ENCODE measurements around the gene C1orf226. TPM values are rescaled to one million over a fixed set of nuclear protein-coding genes. Genes with fewer than 3 reads are reported as not detected.

Gene C1orf226
- total RNA-seq, 1 donor from 2014 or later = not detected

DNA sequence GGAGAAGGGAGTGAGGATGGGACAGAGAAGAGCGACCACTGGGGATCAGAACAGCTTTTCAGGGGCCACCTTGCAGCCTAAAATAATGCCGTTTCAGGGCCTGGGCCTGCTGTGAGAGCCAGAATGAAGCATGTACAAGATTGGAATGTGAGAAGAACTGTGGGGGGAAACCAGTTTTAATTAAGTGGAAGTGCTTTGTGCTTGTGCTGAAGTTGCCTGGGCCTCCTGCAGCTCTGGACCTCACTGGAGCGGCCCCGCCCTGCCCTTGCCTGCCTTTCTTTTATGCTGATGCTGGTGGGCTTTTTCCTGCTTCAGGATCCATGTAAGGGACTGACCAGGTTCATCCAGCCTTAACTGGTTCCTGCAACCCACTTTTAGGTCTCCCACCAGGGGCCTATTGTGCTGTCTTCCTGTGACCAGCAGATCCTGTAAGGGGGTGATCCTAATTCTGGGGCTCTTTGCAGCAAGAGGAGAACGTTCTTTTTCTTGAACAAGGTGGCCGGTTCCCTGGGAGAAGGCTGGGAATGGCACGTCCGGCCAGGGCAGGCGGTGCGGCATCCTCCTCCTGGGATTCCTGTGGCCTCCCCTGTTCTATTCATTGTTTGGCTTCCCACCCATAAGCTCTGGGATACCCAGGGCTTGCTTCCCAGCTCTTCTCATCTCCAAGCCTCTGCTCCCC is 3.2 kb downstream of the C1orf226 start:
- Mint-ChIP-seq H3K9me3 (no peaks in the 10 kb centered on the region), H3K27me3 (peaks cover 4% of the 10 kb centered on the region), H3K27ac (no peak overlapping the region), H3K4me3 (no peak overlapping the region), H3K4me1 (peaks cover 2% of the 10 kb centered on the region), H3K36me3 (ENCODE audit: low read depth) (no peaks in the 10 kb centered on the region)
- DNase-seq = no peak
- intact Hi-C loops (cut with micrococcal nuclease) = no loop called here

- Mint-ChIP-seq H3K9me3 (no peaks in the 10 kb centered on the region), H3K4me1 (peaks cover 2% of the 10 kb centered on the region)
- DNase-seq = no peak
Measured at GRCh38 chr1:162385280-162385623, 3.7 kb downstream of the C1orf226 start.

DNA sequence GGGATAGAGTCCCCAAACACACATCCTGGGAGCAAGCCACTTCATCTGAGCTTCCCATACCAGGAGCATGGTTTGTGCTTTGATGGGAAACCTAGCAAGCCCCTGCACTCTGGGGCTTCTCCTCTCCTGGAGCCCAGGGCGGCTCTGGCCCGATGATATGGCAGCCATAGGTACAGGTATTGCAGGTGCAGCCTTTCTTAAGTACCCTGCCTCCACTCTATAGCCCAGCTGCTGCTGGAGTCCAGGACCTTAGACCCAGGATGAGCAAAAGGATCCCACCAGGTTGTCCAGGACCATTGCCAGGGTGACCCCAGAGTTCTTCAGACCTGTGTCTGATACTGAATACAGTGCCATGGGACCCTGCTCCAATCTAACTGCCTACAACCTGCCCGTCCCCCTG is 4.2 kb downstream of the C1orf226 start:
- Mint-ChIP-seq H3K27ac (no peak overlapping the region), H3K36me3 (ENCODE audit: low read depth) (no peaks in the 10 kb centered on the region), H3K27me3 (peaks cover 4% of the 10 kb centered on the region), H3K4me3 (no peak overlapping the region), H3K4me1 (peaks cover 2% of the 10 kb centered on the region), H3K9me3 (no peaks in the 10 kb centered on the region)
- intact Hi-C loops (cut with micrococcal nuclease) = no loop called here
- DNase-seq = no peak

More at GRCh38 chr1:162385280-162385623, 3.7 kb downstream of the C1orf226 start:
- Mint-ChIP-seq H3K4me3 (no peak overlapping the region), H3K27me3 (peaks cover 4% of the 10 kb centered on the region), H3K27ac (no peak overlapping the region), H3K36me3 (ENCODE audit: low read depth) (no peaks in the 10 kb centered on the region)
- intact Hi-C loops (cut with micrococcal nuclease) = no loop called here

- no peaks in the 10 kb centered on the region for H3K9me3 Mint-ChIP-seq
- H3K27ac Mint-ChIP-seq = no peak overlapping the region
- no peak overlapping the region for H3K4me3 Mint-ChIP-seq
- intact Hi-C loops (cut with micrococcal nuclease) = no loop called here
- peaks cover 2% of the 10 kb centered on the region for H3K4me1 Mint-ChIP-seq
- DNase-seq = no peak
- peaks cover 4% of the 10 kb centered on the region for H3K27me3 Mint-ChIP-seq
- no peaks in the 10 kb centered on the region for H3K36me3 Mint-ChIP-seq (ENCODE audit: low read depth)
Measured at GRCh38 chr1:162386292-162387225, 5.0 kb downstream of the C1orf226 start.

DNA sequence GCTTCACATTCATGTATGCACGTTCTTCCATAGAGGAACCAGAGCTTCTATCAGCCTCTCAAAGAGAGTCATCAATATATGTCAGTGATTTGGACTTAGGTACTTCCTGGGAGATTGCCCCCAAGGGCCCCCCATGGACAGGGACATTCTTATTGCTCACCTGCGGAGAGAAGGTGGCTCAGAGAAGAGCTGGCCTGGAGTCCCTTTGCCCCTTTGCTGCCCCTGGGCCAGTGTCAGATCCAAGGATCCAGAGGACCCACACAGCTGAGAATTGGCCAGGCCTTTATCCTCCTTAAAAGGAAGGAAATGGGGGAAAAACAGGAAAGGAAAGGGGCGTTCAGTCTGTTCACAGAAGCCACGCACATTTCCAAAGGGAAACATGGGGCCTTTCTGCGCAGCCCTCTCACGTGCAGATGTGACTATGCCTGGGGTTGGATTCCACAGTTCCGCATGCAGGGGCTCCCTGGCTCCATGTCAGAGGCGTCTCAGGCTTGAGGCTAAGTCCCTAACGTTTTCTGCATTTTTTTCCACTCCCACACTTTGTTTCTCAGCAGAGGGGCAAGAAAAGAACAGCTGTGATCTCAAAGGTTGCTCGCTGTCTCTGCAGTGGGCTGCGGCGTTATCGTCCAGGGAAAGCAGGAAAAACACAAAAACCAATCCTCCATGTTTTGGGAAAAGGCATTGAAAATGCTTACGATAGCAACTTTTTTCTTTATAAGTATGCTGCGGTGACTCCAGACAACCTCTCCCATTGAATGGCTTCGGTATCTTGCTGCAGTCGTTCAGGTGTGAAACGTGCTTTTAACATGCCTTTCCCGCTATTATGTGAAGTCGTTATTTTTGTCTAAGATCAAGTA is 5.9 kb downstream of the C1orf226 start:
- DNase-seq = no peak
- peaks cover 2% of the 10 kb centered on the region for H3K4me1 Mint-ChIP-seq
- intact Hi-C loops (cut with micrococcal nuclease) = no loop called here
- H3K27ac Mint-ChIP-seq = no peak overlapping the region
- no peaks in the 10 kb centered on the region for H3K9me3 Mint-ChIP-seq
- peaks cover 5% of the 10 kb centered on the region for H3K27me3 Mint-ChIP-seq
- no peak overlapping the region for H3K4me3 Mint-ChIP-seq
- H3K36me3 Mint-ChIP-seq (ENCODE audit: low read depth) = no peaks in the 10 kb centered on the region

DNA sequence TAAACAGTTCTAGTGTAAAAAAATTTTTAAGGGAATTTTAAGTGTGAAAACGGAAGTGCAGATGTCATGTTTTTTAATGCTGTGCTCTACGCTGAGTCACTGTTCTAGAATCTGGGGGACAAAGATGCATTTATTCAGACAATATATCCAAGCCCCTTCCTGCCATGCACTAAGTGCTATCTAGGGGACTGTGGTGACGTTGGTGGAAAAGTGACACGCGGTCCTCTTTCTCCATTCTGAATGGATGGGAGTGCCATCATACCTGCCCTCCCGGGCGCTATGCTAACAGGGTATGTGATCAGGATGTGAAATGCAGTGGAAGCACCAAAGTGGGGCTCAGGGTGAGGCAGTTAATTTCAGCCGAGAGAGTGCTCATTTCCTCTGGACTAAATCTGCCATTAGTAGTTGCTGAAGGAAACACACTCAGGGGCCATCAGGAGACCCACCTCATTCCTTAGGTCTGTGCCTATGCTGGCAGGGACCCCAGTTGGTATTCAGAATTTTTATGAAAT is 6.6 kb downstream of the C1orf226 start:
- Mint-ChIP-seq H3K9me3 (no peaks in the 10 kb centered on the region), H3K27ac (no peak overlapping the region), H3K27me3 (peaks cover 6% of the 10 kb centered on the region), H3K4me3 (no peak overlapping the region), H3K36me3 (ENCODE audit: low read depth) (no peaks in the 10 kb centered on the region), H3K4me1 (peaks cover 2% of the 10 kb centered on the region)
- DNase-seq = no peak
- intact Hi-C loops (cut with micrococcal nuclease) = no loop called here

DNA sequence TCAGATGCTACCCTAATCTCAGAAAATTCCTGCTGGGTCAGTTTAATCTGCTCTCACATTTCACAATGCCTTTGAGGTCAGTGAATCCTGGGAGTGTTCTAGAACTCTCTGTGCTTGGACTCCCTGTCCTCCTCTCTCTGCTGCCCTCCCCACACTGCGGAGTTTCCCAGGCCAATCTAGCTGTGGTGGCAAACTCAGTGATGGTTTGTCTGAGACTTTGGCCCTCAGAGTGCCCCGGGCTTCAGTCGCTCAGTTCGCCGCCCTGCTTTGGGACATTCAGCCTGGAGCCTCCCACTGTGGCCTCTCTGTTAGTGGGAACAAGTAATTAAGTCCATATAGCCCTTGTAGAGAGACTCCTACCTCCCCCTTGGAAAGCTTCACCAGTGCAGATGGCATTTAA is 7.1 kb downstream of the C1orf226 start:
- no peak overlapping the region for H3K4me3 Mint-ChIP-seq
- H3K27ac Mint-ChIP-seq = no peak overlapping the region
- H3K36me3 Mint-ChIP-seq (ENCODE audit: low read depth) = no peaks in the 10 kb centered on the region
- H3K27me3 Mint-ChIP-seq = peaks cover 9% of the 10 kb centered on the region
- peaks cover 2% of the 10 kb centered on the region for H3K4me1 Mint-ChIP-seq
- DNase-seq = no peak
- intact Hi-C loops (cut with micrococcal nuclease) = no loop called here
- H3K9me3 Mint-ChIP-seq = no peaks in the 10 kb centered on the region

- Mint-ChIP-seq H3K4me3 (no peak overlapping the region), H3K4me1 (peaks cover 2% of the 10 kb centered on the region), H3K27ac (no peak overlapping the region), H3K27me3 (peaks cover 9% of the 10 kb centered on the region), H3K36me3 (ENCODE audit: low read depth) (no peaks in the 10 kb centered on the region), H3K9me3 (no peaks in the 10 kb centered on the region)
- DNase-seq = no peak
- intact Hi-C loops (cut with micrococcal nuclease) = no loop called here
Measured at GRCh38 chr1:162389021-162389818, 7.7 kb downstream of the C1orf226 start.

DNA sequence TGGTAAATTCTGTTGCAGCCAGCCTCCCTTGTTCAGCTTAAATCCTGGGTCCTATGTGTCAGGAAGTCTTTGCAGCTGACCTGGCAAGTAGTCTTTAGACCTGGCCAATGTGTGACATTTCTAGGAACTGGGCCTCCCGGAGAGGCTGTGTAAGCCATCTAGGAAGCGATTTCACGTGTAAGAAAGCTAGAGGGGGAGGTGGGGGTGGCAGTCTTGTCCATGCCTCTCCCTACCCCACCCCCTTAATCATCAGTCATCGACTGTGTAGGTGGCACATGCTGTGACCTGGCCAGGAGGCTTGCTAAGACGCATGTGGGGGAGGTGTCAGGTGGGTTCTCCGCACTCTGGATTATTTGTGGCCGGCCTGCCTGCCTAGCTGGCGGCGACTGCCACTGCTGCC is 8.4 kb downstream of the C1orf226 start:
- Mint-ChIP-seq H3K9me3 (no peaks in the 10 kb centered on the region), H3K27ac (no peak overlapping the region)

DNA sequence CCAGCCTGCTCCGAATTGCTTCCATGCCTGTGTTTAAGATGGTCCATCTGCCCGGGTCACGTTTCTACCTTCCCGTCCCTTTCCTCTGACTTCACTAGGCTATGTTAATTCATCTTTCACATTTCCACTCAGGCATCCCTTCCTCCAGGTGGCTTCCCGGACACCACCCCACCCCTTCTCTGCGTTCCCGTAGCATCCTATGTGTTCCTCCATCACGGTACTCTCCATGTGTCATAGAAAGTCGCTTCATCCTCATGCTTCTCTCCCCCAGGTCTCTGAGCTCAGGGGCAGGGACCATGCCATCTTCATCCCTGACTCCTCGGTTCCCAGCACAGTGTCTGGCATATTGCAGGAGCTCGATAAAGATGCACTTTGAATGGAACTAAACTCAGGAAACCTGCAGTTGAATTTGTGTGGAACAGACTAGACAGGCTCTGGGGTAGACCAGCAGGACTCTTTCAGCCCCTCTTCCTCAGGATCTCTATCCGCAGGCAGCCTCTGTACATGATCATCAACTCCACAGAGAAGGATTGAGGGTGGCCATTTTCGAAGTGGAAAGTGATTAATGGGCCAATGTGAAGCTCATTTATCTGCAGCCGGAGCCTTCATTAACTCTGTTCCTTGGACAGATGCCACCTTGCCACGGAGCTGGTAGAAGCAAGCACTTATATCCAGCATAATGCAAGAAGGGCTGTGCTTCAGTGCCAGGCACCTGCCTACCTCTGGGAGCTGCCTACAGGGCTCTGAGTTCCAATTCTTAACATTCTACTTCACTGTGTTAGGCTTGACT is 9.1 kb downstream of the C1orf226 start:
- H3K4me1 Mint-ChIP-seq = peaks cover 2% of the 10 kb centered on the region
- peaks cover 9% of the 10 kb centered on the region for H3K27me3 Mint-ChIP-seq
- no peak overlapping the region for H3K27ac Mint-ChIP-seq
- no peak for DNase-seq
- H3K36me3 Mint-ChIP-seq (ENCODE audit: low read depth) = no peaks in the 10 kb centered on the region
- no peaks in the 10 kb centered on the region for H3K9me3 Mint-ChIP-seq
- intact Hi-C loops (cut with micrococcal nuclease) = no loop called here
- H3K4me3 Mint-ChIP-seq = no peak overlapping the region

More for the DNA sequence above, 8.4 kb downstream of the C1orf226 start:
- H3K4me1 Mint-ChIP-seq = peaks cover 2% of the 10 kb centered on the region
- no peak for DNase-seq
- intact Hi-C loops (cut with micrococcal nuclease) = no loop called here
- H3K27me3 Mint-ChIP-seq = peaks cover 9% of the 10 kb centered on the region
- H3K4me3 Mint-ChIP-seq = no peak overlapping the region
- H3K36me3 Mint-ChIP-seq (ENCODE audit: low read depth) = no peaks in the 10 kb centered on the region

- H3K27ac Mint-ChIP-seq = no peak overlapping the region
- peaks cover 2% of the 10 kb centered on the region for H3K4me1 Mint-ChIP-seq
- no peaks in the 10 kb centered on the region for H3K36me3 Mint-ChIP-seq (ENCODE audit: low read depth)
- H3K4me3 Mint-ChIP-seq = no peak overlapping the region
- H3K27me3 Mint-ChIP-seq = peaks cover 12% of the 10 kb centered on the region
- H3K9me3 Mint-ChIP-seq = no peaks in the 10 kb centered on the region
- intact Hi-C loops (cut with micrococcal nuclease) = loop anchor here (1.0 kb wide), 1 partner anchor 336 kb away; no protein-coding TSS in a partner anchor
- no peak for DNase-seq
Measured at GRCh38 chr1:162391790-162392563, 10.4 kb downstream of the C1orf226 start.

Measured in activated CD4-positive, alpha-beta T cell treated with anti-CD3 and anti-CD28 coated beads, Interleukin-2, amount 10 ng/mL, durations not matched to agents 24 days and 14 days (primary cell).